GM12891 (cell line): ENCODE results near the gene MFSD12. TPM values are rescaled to one million over a fixed set of nuclear protein-coding genes. Genes with fewer than 3 reads are reported as not detected.

Experiments
- DNase-seq: peaks from one replicate; pipeline ENCODE4 v3.0.0; 2011; ENCODE audit warnings: low spot score; ENCODE audit not compliant: insufficient read length
- FAIRE-seq: peaks from 2 replicates; lab custom pipeline; 2011; peaks lifted over from hg19 to GRCh38; lab: Jason Lieb, UNC
- PAX5 ChIP-seq: IDR thresholded peaks from 2 replicates; pipeline ENCODE4 v1.6.1; 2011; ENCODE audit warnings: low read length, moderate library complexity, mild to moderate bottlenecking; ENCODE audit not compliant: insufficient read depth, severe bottlenecking
- POLR2A ChIP-seq: IDR thresholded peaks from 2 replicates; pipeline ENCODE4 v1.6.1; 2011; ENCODE audit warnings: low read depth, low read length, control low read depth
- POLR2AphosphoS5 ChIP-seq: IDR thresholded peaks from 2 replicates; pipeline ENCODE4 v1.6.1; 2011; ENCODE audit warnings: low read depth, low read length, control low read depth
- POU2F2 ChIP-seq: IDR thresholded peaks from 2 replicates; pipeline ENCODE4 v1.6.1; 2011; ENCODE audit warnings: low read depth, mild to moderate bottlenecking, control low read depth, low read length, moderate library complexity
- SPI1 ChIP-seq: IDR thresholded peaks from 2 replicates; pipeline ENCODE4 v1.6.1; 2011; ENCODE audit warnings: low read depth, low read length, control low read depth
- TAF1 ChIP-seq: IDR thresholded peaks from 2 replicates; pipeline ENCODE4 v1.6.1; 2011; ENCODE audit warnings: low read depth, low read length, control low read depth
- polyA plus RNA-seq: library from polyadenylated mRNA; unstranded; fragments of >200 nt; gene quantifications from one replicate; pipeline ENCODE4 v1.2.1, GENCODE V29; 2012; ENCODE audit warnings: low read depth, missing spikeins, inconsistent platforms; ENCODE audit not compliant: missing spikeins

Gene MFSD12
- polyA plus RNA-seq: 22.7 TPM

GRCh38 chr19:3557461-3558248 lies at the start of gene MFSD12:
Gene MFSD12 (minus strand): TSS chr19:3557586. CDS start chr19:3557403, 183 bp downstream.
- peak; percentile 97 for FAIRE-seq
- TF ChIP-seq PAX5 (no peak), POLR2A (peak; percentile 48; the same call in 1 of the 2 replicates), TAF1 (no peak; the same call in 1 of the 2 replicates), SPI1 (no peak), POU2F2 (no peak), POLR2AphosphoS5 (peak; percentile 50; the same call in 1 of the 2 replicates)
- peak; percentile 100 for DNase-seq

DNA sequence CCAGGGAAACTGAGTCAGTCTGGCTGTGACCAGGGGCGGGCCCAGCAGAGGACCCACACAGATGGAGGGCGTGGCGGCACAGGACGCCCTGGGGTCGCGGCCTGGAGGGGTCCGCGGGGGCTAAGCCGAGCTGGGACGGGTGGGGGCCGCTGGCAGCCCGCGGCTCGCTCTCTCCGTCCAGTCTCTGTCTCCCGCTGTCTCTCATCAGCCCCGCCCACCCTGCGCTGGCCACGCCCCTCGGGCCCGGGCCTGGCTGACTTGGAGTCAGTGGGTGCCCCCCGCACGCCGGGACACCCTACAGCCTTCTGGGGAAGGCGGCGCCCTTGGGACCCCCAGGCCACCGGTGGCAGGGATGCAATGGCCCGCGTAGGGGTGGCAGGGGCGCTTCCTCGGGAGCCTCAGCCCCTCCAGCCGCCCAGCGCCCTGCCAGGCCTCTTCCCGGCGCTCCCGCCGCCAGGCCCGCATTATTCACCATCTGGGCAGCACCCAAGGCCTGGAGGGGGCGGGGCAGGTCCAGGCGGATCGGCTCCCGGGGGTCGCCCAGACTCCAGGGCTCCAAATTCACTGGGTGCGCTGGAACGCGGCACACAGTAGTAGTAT lies 49.4 kb upstream of the MFSD12 start, which contains the start of gene TBXA2R:
TSS of gene TBXA2R (minus strand) at position 186 of the 600 bp plus-strand sequence. CDS start 6,241 bp downstream, outside the sequence.
- TF ChIP-seq PAX5 (no peak), POU2F2 (no peak), POLR2AphosphoS5 (no peak), SPI1 (no peak), TAF1 (no peak), POLR2A (no peak)
- DNase-seq (peak; percentile 77), FAIRE-seq (no peak)

DNA sequence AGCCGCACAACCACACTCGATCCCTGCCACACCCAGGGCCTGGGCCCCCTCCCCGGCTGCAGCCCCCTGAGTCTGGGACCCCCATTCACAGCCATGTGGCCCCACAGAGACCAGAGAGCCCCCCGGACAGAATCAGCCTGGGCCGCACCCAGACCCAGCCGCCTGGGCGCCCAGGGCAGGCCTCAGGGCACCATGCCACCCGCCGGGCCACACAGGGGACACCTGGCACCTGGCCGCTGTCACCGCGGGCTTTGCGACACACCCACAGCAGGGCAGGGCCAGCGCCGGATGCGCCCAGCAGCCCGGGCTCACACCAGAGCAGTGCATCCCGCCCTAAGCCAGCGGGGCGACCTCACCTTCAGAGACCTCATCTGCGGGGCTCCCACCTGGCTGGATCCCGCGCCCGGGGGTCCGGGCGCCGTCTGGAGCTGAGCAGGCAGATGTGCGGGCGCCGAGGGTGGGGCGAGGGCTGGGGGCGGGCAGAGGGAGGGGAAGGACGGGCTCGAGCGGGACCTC lies 48.8 kb upstream of the MFSD12 start:
- DNase-seq (no peak), FAIRE-seq (no peak)
- no peak for TF ChIP-seq SPI1
- TF ChIP-seq POLR2AphosphoS5: no peak
- no peak for TF ChIP-seq TAF1
- no peak for TF ChIP-seq POLR2A
- TF ChIP-seq POU2F2: no peak
- TF ChIP-seq PAX5: no peak

GRCh38 chr19:3605770-3606169 lies 48.4 kb upstream of the MFSD12 start:
- no peak for TF ChIP-seq POLR2A
- TF ChIP-seq SPI1: no peak
- no peak for TF ChIP-seq PAX5
- TF ChIP-seq POLR2AphosphoS5: no peak
- no peak for TF ChIP-seq TAF1
- no peak for TF ChIP-seq POU2F2
- DNase-seq (no peak), FAIRE-seq (no peak)

GRCh38 chr19:3605361-3605760 lies 48.0 kb upstream of the MFSD12 start:
- no peak for TF ChIP-seq PAX5
- TF ChIP-seq POLR2A: no peak
- no peak for TF ChIP-seq TAF1
- TF ChIP-seq SPI1: no peak
- TF ChIP-seq POLR2AphosphoS5: no peak
- TF ChIP-seq POU2F2: no peak
- FAIRE-seq (peak; percentile 93), DNase-seq (no peak)

- DNase-seq: no peak
- no peak for TF ChIP-seq TAF1
- TF ChIP-seq PAX5: no peak
- no peak for TF ChIP-seq POU2F2
- no peak for TF ChIP-seq POLR2A
- TF ChIP-seq POLR2AphosphoS5: no peak
- no peak for TF ChIP-seq SPI1
- no peak for FAIRE-seq
These were observed 47.6 kb upstream of the MFSD12 start for GRCh38 chr19:3604987-3605343.

- FAIRE-seq: no peak
- TF ChIP-seq SPI1 (no peak), POLR2AphosphoS5 (no peak), TAF1 (no peak)
- no peak for DNase-seq
These were observed 47.0 kb upstream of the MFSD12 start for GRCh38 chr19:3604227-3604986.

- no peak for FAIRE-seq
- DNase-seq: no peak
- TF ChIP-seq POLR2A: no peak
- TF ChIP-seq POU2F2: no peak
- no peak for TF ChIP-seq PAX5
- no peak for TF ChIP-seq TAF1
- no peak for TF ChIP-seq POLR2AphosphoS5
- TF ChIP-seq SPI1: no peak
These were observed 45.9 kb upstream of the MFSD12 start for GRCh38 chr19:3603121-3603811.
